ENCODE results near the gene RELN.
"Not testable (repeated sequence)": the region's sequence is repeated elsewhere in the genome, so short reads cannot be mapped to it uniquely, and the experiment has no call there.

RELN gene

DNA sequence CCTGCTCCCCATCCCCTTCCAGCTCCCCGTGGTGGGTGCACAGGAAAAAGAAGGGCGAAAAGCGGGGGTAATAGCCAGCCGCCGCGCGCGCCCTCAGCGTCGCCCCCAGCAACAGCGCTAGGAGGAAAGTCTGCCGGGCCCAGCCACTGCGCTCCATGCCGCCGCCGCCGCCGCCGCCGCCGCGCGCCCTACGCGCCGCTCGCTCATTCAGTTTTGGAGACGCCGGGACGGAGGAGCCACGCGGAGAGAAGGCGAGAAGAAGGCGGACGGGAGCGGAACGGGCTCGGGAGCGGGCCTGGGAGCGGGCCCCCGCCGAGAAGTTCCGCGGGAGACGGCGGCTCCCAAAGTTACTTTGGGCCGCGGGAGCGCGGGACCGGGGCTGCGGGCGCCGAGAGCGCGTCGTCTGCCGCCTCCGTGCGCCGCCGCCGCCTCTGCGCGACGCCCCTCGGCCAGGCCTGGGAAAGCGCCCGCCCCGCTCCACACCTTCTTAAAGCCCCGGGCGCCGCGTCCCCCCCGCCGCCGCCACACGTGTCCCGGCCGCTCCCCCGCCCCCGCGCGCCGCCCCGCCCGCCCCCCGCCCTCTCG, at the start of gene RELN:
TSS of gene RELN (minus strand) at position 459 of the 585 bp plus-strand sequence. CDS start at position 157, 302 bp downstream.
- DNase-seq = peak; percentile 58

GRCh38 chr7:104038136-104038535, 48.7 kb upstream of the RELN start:
- DNase-seq = no peak

GRCh38 chr7:104036889-104037288, 47.4 kb upstream of the RELN start:
- not testable (repeated sequence) for DNase-seq

DNA sequence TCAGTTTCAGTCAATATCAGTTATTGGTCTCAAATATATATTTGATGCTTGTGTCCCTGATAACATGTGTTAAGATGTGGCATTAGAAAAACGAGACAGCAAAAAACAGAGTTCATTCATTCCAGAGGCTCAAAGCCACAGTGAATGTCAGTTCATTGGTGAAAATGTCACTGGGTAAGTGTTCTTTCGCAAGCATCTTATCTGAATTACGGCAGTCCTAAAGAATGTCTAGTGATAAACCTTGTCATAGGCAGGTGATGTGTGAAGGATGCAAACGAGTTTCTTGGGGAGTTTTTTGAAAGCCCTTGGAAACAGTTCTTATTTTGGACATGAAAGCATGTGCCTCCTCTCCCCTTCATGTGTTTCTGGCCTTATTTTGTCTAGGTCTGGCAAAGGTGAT, 45.9 kb upstream of the RELN start:
- DNase-seq = no peak

DNA sequence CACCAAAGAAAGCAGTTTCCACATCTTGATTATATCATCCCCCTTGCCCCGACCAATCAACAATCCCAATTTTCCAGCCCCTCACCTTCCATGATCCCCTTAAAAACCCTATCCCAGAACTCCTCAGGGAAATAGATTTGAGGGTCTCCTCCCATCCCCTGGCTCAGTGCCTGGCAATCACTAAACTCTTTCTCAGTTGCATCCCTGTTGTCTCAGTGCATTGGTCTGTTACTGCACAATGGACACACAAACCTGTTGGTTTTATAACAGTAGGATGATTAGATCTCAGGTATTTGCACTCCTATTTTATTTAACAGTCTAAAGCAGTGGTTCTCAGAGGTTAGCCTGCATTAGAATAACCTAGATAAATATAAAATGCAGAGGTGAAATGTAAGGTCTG, 45.2 kb upstream of the RELN start:
- DNase-seq = no peak

DNA sequence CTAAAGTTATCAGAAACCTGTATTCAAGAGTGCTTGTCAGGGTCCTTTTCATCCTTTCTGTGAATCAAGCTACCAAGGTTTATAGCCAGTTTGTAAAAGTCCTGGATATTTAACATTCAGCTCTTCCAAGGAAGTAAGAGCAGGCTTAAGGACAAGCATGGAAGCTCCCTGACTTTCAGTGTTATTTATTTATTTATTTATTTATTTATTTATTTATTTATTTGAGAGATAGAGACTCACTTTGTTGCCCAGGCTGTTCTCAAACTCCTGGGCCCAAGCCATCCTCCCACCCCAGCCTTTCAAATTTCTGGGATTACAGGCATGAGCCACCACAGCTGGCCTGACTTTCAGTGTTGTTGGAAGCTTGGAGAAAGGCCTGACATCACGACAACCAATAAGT, 44.4 kb upstream of the RELN start:
- DNase-seq = no peak

DNA sequence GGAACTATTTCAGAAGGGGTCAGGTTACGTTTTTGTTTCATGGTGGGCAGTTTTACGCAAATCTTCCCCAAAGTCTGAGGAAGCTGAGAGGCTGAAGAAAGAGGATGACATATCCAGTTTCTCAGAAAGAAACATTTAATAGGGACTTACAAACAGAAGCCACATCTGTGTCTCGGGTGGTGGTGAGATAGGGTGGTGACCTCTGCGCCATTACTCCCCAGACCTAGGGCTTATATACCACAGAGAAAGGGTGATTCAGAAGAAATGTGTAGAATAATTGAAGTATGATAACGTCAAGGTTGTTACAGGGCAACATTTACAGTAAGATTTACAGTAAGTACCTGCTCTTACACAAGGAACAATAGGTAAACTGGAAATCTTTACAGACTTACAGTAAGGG, 43.0 kb upstream of the RELN start:
- no peak for DNase-seq

- DNase-seq = no peak
Observed at GRCh38 chr7:104029765-104030164, 40.3 kb upstream of the RELN start.

DNA sequence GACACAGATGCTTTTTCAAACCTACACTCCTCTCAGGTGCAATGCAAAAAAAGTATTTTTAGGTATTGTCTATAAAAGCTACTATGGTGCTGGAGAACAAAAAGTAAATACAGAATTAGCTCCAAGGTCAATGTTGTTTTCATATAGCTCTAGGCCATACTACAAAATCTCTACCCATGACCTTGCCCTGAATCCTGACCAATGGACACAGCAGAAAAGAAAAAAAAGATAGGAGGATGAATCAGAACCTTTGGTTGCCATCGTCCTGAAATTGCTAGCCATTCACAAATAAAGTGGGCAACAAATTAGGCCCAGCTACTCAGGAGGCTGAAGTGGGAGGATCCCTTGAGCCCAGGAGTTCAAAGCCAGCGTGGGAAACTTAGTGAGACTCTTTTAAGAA, 35.2 kb upstream of the RELN start:
- no peak for DNase-seq

GRCh38 chr7:104023100-104023499, 33.6 kb upstream of the RELN start:
- no peak for DNase-seq

DNA sequence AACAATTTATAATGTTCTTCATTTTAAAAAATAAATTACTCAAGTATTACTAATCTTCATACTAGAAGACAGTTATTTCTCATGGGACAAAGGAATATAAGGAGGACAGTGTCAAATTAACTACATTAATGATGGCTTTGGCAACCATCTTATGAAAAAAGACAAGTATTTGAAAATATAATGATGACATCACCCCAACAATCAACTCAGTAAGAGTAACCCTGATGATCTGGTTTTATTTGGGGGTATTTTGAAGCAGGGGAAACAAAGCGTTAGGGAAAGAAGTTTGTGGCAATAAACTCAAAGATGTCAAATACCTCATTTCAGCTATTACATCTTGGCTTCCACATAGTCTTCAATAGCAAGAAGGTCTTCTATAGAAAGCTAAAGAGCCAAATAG, 29.0 kb upstream of the RELN start:
- no peak for DNase-seq

DNA sequence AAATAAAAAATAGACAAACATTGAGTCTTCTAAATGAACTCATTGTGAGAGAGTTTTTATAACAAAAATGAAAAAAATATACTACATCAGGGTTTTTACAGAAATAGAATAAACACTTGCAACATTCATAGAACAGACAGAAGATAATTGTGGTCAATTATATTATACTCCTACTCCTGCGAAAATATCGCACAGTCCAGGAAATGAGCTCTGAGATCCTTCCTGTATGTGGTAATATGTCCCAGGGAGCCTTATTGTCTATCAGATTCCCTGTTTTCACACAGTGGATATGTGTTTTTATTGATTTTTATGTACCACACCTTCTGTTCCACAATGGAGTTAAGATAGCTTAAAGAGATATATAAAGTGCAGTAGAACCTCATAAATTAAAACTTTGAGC, 27.5 kb upstream of the RELN start:
- no peak for DNase-seq

- DNase-seq = no peak
Observed at GRCh38 chr7:104012835-104013234, 23.4 kb upstream of the RELN start.

GRCh38 chr7:104011829-104012228, 22.4 kb upstream of the RELN start:
- DNase-seq = no peak

- no peak for DNase-seq
Observed at GRCh38 chr7:104010052-104010909, 20.8 kb upstream of the RELN start.

DNA sequence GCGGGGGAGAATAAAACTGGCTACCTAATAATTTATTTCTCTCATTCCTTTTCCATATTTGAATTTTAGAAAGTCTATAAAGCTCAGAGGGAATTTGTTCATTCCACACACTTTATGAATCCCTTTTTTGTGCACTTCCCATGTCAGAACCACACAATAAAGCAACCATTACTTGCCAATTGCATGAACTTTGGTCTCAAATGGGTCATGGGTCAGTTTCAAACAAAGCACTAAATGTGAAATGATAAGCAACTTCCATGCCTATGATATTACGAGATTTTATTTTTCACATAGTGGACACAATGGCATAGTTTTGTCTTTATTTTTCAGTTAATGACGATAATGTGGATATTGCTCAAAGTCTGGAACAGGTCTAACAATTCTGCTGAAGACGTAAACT, 18.6 kb upstream of the RELN start:
- no peak for DNase-seq

GRCh38 chr7:104007614-104008013, 18.2 kb upstream of the RELN start:
- no peak for DNase-seq

DNA sequence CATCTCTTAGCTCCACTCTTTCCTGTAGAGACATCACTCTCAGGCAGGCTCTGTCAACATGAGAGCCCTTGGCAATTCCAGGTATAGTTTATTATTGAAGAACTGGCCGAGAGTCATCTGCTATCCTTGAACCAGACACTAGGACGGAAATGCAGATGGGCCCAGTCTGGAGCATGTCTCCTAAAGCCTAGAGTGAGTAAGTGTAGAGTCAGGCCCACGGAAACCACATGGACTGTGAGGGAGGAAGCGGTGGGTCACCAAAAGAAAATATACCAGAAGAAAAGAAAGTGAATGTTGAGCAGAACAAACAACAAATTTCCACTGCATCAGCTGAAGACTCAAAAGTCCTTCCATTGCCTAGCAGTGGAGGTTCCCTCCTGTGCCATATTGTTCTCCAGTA, 15.7 kb upstream of the RELN start:
- DNase-seq = no peak

DNA sequence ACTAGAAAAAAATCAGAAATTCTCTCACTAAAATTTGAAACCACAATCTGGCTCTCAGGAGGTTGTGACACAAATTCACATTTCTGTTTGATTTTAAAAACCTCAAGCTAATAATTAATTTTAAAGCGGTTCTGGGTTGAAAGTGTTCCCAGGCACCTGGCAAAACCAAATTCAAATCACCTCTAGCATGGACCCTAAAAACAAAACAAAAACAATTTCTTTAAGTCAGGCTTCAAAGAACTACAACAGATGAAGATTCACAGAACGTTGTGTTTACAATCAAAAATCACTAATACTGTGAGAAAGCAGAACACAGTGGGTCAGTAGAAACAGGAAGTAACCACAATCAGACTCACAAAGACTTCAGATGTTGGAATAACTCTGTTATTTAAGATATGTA, 7.2 kb upstream of the RELN start:
- no peak for DNase-seq

DNA sequence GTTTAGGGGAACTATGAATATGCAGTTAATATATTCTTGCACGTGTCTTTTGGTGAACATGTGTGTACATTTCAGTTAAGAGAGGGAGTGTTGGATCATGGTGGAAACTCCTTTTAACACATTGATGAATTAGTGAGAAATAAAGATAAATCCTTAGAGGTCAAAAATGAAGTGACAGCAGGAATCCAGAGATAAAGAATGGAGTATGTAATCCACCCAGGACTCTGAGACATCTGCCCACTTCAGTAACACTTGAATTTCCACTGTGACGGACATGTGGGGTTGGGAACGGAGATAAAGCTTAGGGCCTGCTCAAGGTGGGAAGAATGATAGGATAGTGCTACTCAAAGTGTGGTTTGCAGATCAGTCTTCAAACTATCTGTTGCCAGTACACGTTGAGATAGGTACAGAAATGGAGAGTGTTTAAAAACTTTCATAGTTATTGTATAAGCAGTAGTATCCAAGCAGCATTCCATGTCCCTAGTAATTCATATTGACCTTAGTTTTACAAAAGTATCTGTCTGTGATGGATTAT, 6.6 kb upstream of the RELN start:
- DNase-seq = no peak

DNA sequence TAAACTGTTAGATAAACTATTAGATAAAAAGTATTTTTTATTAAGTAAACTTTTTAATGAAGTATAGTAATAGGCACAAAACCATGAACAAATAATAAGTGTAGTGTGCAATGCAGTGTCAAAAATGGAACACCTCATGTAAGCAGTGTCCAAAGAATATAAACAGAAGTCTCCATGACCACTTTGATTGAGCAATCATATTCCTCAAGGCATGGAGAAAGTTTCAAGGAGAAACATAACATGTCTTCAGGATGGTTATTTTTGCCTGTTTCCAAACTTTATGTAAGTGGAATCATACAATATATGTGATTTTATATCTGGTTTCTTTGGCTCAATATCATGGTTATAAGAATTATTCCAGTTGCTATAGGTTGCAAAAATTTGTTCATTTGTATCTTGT, 6.1 kb upstream of the RELN start:
- no peak for DNase-seq

- DNase-seq = no peak
Observed at GRCh38 chr7:103993551-103993950, 4.1 kb upstream of the RELN start.

DNA sequence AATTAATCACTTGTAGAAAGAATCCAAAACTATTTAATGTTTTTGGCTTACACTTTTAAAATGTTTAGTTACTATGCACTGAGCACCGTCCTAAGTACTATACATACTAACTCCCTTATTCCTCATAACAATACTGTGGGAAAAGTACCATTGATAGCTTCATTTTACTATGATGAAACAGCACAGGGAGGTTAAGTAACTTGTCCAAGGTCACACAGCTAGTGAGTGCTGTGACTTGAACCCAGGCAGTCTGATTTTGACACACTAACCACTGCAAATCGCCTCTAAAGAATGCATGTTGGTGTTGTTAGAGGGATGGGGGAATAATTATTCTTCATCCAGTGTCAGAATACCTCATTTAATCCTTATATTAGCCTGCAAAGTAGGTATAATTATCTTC, 1.9 kb upstream of the RELN start:
- DNase-seq = no peak

DNA sequence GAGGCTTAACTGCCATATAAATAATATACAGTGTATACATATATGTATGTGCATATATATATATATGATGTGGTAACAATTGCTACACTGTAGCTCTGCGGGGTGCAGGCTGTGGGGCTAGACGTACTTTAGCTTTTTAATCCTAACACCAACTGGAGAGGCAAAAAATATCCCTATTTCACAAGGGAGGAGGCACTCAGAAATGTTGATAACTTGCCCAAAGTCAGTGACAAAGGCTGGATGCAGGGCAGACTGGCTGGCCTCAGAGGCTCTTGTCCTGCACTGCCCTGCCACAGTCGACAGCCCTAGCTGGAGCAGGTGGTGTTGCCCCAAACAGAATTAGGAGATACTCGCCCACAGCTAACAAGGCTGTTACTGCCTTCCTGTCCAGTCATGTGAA, 1.5 kb upstream of the RELN start:
- no peak for DNase-seq
